NCI-H1694 treated with DMSO at 0.1 percent for 48 hours (cell line): ENCODE results near the gene TCN2.
"Not testable (repeated sequence)": the region's sequence is repeated elsewhere in the genome, so short reads cannot be mapped to it uniquely, and the experiment has no call there.

Experiments
- DNase-seq: peaks from one replicate; lab custom pipeline; 2025; lab: John Stamatoyannopoulos, UW

The TCN2 gene

GRCh38 chr22:30578481-30578880 lies 28.5 kb upstream of the TCN2 start:
- DNase-seq, result no peak

DNA sequence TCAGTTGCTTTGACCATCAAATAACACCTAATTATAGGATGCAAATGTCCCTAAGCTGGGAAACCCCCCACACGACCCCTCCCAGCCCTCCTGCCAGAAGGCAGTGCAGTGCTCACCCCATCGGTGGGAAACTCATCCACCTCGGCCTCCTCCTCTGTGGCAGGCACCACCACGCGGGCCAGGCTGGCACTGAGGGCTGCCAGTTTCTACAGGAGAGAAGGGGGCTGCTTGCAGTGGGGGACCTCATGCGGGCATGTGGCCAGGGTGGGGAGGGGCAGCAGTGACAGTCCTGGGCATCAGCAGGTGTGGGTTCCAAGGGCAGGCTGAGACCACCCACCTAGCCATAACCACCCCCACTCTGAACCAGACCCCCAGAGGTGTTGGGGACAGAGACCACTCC lies 26.1 kb upstream of the TCN2 start:
- DNase-seq, result no peak

GRCh38 chr22:30582051-30582450 lies 24.9 kb upstream of the TCN2 start:
- DNase-seq, result no peak

GRCh38 chr22:30582788-30583545 lies 24.0 kb upstream of the TCN2 start:
- DNase-seq, result no peak

GRCh38 chr22:30584441-30584840 lies 22.5 kb upstream of the TCN2 start:
- DNase-seq, result no peak

DNA sequence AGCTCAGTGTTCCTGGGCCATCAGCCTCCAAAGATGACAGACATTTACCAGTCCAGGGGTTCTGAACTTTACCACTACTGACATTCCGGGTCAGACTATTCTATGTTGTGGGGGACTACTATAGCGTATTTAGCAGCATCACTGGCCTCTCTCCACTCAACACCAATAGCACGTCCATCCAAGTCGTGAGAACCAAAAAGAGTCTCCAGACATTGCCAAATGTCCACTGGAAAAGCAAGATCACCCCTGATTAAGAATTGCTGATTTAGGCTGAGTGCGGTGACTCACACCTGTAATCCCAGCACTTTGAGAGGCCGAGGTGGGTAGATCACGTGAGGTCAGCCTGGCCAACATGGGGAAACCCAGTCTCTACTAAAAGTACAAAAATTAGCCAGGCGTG lies 20.6 kb upstream of the TCN2 start:
- no peak for DNase-seq

DNA sequence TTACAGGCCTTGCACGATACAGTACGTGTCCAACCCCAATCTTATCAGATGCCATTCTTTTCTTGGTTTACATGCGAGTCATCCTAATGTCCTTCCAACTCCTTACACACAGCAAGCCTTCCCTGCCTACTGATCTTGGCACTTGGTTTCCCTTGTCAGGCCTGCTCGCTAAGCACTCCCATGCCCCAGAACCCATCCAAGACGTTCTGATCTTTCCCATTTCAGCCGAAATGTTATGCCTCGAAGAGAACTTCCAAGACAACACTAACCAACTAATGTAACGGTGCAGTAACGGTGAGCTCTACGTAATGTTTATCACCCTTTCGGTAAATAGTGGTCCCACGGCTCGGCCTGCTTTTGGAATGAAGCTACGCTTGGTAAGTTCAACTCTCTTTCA lies 15.8 kb upstream of the TCN2 start:
- no peak for DNase-seq

DNA sequence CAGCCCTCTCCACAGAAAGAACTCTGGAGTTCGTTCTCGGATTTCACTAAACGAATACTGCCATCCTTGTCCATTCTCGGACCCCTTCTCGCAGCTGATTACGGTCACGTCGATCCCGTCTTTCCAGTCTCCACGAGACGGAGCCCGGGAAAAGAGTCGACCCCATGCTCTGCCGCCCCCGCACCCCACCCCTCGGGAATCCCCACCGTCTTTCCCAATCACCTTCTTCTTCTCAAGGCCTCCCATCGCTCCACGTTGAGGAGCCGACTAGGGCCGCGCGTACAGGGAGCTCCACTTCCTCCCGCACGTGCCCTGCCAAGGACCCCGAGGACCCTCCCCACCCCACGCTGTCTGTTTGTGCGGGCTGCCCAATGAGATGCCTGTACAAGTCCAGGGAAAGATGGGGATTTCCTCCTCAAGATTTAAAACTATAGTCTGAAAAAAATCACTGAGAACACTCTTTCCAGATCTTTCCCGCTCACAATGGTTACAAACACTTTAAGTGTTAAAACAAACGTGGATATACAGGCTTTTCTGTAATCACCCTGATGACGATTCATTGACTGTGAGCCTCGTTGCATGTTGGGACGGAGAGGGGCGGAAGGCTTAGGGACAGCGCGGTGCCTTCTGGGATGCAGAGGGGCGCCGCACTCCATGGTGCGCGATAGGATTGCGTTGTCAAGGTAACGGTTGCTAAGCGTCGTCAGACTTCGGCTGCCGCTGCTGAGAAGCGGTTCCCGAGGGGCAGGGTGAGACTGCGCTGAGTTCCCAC lies 15.2 kb upstream of the TCN2 start, which contains the start of gene PES1:
Gene PES1, minus strand, starts transcription at position 323 of the 772 bp plus-strand sequence. Its CDS starts 77 bp downstream, at position 246.
- peak; percentile 96 for DNase-seq

DNA sequence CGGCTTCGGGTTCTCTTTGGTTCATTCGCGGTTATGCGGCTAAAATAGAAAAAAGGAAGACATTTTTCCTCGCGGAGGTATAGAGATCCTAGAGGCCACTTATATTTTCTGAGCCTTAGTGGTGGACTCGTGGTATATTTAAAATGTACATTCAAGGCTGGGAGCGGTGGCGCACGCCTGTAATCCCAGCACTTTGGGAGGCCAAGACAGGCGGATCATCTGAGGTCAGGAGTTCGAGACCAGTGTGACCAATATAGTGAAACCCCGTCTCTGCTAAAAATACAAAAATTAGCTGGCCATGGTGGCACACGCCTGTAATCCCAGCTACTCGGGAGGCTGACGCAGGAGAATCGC lies 14.6 kb upstream of the TCN2 start:
- not testable (repeated sequence) for DNase-seq

GRCh38 chr22:30596199-30596598 lies 10.8 kb upstream of the TCN2 start:
- DNase-seq, result no peak

DNA sequence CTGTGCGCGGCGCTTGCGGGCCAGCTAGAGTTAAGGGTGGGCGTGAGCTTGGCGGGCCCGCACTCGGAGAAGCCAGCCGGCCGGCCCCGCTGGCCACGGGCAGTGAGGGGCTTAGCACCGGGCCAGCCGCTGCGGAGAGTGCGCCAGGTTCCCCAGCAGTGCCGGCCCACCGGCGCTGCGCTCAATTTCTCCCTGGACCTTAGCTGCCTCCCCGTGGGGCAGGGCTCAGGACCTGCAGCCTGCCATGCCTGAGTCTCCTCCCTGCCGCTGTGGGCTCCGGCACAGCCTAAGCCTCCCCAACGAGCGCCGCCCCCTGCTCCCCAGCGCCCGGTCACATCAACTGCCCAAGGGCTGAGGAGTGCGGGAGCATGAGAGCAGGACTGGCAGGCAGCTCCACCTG lies 10.1 kb upstream of the TCN2 start:
- no peak for DNase-seq

DNA sequence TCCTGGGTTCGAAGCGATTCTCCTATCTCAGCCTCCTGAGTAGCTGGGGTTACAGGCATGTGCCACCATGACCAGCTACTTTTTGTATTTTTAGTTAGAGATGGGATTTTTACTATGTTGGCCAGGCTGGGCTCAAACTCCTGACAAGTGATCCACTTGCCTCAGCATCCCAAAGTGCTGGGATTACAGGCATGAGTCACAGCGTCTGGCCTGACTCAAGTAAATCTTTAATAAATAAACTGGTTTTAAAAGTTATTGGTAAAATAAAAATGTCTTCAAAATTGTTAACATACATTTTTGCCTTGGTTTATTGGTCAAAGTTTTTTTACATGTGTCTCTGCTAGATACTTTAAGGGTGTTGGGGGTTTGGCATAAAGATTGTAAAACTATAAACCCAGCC lies 8.0 kb upstream of the TCN2 start:
- DNase-seq, result no peak

GRCh38 chr22:30600921-30601320 lies 6.1 kb upstream of the TCN2 start:
- peak; percentile 70 for DNase-seq

DNA sequence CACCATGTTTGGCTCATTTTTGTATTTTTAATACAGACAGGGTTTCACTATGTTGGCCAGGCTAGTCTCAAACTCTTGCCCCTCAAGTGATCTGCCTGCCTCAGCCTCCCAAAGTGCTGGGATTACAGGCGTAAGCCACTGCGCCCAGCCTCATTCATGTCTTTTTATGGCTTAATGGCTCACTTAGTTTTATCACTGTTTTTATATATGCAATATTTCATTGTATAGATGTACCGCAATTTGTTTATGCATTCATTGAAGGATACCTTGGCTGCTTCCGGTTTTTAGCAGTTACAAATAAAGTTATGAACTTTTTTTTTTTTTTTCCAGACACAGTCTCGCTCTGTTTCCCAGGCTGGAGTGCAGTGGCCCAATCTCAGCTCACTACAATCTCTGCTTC lies 5.5 kb upstream of the TCN2 start:
- DNase-seq, result no peak

DNA sequence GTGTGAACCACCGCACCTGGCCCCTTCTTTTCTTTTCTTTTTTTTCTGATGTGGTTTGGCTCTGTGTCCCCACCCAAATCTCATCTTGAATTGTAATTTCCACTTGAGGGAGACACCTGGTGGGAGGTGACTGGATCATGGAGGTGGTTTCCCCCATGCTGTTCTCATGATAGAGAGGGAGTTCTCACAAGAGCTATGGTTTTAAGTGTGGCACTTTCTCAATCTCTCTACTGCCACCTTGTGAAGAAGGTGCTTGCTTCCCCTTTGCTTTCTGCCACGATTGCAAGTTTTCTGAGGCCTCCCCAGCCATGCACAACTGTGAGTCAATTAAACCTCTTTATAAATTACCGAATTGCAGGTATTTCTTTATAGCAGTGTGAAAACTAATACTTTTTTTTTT lies 4.9 kb upstream of the TCN2 start:
- no peak for DNase-seq

DNA sequence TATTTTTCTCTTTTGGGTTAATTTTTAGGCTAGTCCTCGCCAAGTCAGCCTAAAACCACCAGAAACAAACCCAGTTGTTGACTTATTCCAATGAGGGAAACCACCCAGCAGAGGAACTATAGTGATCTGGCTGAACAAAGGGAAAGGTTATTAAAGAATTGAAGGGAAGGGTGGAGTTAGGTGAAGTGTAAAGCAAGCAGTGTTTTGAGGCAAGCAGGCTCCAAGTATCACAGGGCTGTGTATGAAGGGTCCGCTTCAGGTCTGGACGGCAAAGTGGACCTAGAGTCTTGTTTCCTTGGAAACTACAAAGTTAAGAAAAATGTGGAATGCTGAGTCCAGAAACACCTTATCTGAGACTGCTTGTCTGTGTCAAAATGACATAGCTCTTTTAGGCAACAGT lies 3.2 kb upstream of the TCN2 start:
- DNase-seq, result no peak

- DNase-seq, result no peak
Measured at GRCh38 chr22:30604723-30605122, 2.3 kb upstream of the TCN2 start.

- DNase-seq, result no peak
Measured at GRCh38 chr22:30605449-30606110, 1.4 kb upstream of the TCN2 start.

GRCh38 chr22:30607300-30607930 lies 441 bp downstream of the TCN2 start:
- DNase-seq, result no peak

DNA sequence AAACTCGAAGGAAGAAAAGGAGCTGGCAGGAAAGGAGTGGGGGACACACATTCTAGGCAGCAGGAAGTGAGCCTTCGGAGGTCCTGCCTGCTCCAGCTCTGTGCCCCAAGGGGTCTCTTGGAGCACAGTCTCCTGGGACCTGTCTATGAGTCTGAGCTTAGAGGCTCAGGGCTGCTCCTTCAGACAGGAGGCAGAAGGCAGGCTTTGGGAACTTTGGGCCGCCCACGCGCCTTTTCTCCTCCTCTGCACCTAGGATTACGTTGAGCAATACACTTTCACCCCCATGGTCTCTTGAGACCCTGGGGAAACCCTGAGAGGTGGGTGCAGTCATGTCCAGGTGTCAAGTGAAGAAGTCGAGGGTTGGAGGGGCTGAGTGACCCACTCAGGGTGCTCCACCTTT lies 965 bp downstream of the TCN2 start:
- no peak for DNase-seq

DNA sequence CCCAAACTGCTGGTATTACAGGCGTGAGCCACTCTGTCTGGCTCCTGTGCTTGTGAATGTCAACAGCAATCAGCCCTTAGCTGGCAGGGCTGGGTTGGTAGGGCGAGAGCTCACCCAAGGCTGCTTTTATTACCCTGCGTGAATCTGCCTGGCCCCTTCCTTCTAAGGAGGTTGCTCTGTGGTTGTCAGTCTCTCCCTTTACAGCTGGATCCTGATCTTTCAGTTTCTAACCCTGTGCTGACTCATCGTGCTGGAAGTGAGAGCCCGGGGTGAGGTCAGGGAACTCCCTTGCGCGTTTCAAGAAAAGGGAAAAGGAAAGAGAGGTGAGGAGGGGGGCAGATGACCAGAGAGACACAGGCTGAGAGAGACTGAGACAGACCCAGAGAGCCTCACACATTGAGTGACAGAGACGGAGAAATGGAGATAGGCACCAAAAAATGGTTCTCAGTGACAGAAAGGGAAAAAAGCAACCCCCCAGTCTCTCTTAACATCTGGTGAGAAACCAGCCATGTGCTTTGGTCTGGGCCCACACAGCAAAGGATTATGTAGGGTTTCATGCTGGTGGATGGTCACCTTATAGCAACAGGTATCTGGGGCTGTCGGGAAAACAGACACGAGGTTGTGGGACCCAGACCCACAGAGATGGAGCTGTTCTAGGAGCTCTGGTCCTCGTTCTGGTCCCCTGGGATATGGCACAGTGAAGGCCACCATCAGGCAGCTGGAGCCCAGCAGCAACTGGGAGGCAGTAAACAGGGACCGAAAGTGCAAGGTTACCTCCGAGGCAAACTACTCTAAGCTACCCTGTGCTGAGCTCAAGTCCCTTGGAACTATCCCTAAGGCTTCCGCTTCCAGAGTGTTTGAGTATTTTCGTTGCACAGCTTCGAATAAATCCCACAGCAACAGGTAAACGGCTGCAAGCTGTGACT lies 2.5 kb downstream of the TCN2 start:
- DNase-seq, result no peak

GRCh38 chr22:30610299-30610698 lies 3.3 kb downstream of the TCN2 start:
- no peak for DNase-seq
